Cardiac fibroblast (primary cell): ENCODE data around the gene BBS9.

ENCODE experiments used
- DNase-seq, 2 donors: peaks; one replicate each; pipeline versions ENCODE4 v3.0.0 to v3.0.0-alpha.2; 2010; ENCODE audit warnings: low read depth in 2 of 2
- H3K4me3 ChIP-seq, 2 donors: replicated peaks in 1 of 2; 1 replicate in 1 of 2; 2 replicates in 1 of 2; pipeline ENCODE4 v1.5.1; 2011; ENCODE audit warnings: low read depth in 2 of 2, low read length in 2 of 2, mild to moderate bottlenecking in 2 of 2, moderate library complexity in 1 of 2
- CTCF ChIP-seq: IDR thresholded peaks from one replicate; pipeline ENCODE4 v1.5.1; 2011; ENCODE audit warnings: low read depth, mild to moderate bottlenecking, low read length, inconsistent platforms

The BBS9 gene

GRCh38 chr7:33654676-33655075, 525.3 kb downstream of the BBS9 start:
- H3K4me3 ChIP-seq: no peak overlapping the region
- no peak for DNase-seq
- no peak for TF ChIP-seq CTCF
